Lower lobe of right lung (tissue), 2 donors: ENCODE results near the gene SLC16A13. TPM values are rescaled to one million over a fixed set of nuclear protein-coding genes. Genes with fewer than 3 reads are reported as not detected.

Source experiments
- ATAC-seq, 2 donors: fragments of 200-7000 bp; cut with Tn5 transposase; one replicate each; pipeline ENCODE4 v1.9.1; 2020 to 2022; ENCODE audit warnings: mild to moderate bottlenecking in 2 of 2, moderate library complexity in 2 of 2
- DNase-seq: peaks from one replicate; pipeline ENCODE4 v3.0.0-alpha.2; 2020
- H3K27ac ChIP-seq: fragments of 200-600 bp; one replicate; pipeline ENCODE4 v1.8.0; 2022
- H3K27me3 ChIP-seq: fragments of 200-600 bp; one replicate; pipeline ENCODE4 v1.8.0; 2022; ENCODE audit warnings: low read depth
- H3K36me3 ChIP-seq: fragments of 200-600 bp; one replicate; pipeline ENCODE4 v1.8.0; 2022; ENCODE audit warnings: mild to moderate bottlenecking
- H3K4me1 ChIP-seq: fragments of 200-600 bp; one replicate; pipeline ENCODE4 v1.8.0; 2022
- H3K4me3 ChIP-seq: fragments of 200-600 bp; one replicate; pipeline ENCODE4 v1.8.0; 2022; ENCODE audit warnings: mild to moderate bottlenecking
- H3K9me3 ChIP-seq: fragments of 200-600 bp; one replicate; pipeline ENCODE4 v1.8.0; 2022
- intact Hi-C: fragments of 100-400 bp; cut with DNase I; formaldehyde crosslinking; loops from one replicate; pipeline ENCODE4 v1.11.0; 2022
- total RNA-seq: library from RNA; stranded (reverse); fragmentation: NEBNext Ultra II Directional; extraction: Animal tissue kit (Norgen Biotek cat#: 25700); gene quantifications from one replicate; pipeline ENCODE4 v1.2.1, GENCODE V29; 2021
- TF ChIP-seq, protein P1 (sequence below): fragments of 200-600 bp; IDR thresholded peaks from one replicate; pipeline ENCODE4 v1.8.0; 2022; ENCODE audit warnings: antibody characterized with exemption, mild to moderate bottlenecking
- donor health status: DM: no; HTN: yes; CAD: no; lungs with severe emphysema.

The SLC16A13 gene
- total RNA-seq, 1 donor from 2014 or later, result 9.9 TPM

DNA sequence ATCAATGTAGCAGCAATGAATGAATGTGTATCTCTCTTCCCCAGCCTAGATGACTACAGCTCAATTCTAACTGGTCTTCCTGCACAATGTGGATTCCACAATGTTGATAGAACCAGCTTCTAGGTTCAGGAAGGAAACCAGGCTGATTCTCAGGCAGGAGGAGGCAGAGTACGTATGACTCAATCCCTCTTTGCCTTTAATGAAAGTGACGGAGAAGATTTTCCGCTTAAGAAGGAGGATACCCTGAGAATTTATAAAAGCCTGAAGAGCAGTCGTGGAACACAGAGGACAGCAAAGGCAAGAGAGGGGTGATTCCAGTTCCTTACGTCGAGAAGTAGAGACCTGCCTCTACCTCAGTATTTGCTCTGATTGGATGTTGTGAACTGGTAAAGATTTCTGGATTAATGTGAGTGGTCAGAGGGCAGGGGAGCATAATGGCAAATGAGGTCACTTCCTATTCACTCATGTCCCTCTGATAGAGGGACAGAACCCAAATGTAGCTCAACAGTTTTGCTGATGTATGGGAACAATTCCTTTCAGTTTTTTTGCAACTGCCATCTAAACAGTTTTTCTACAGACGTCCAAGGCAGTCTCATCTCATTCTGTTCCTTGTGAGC lies 23.1 kb downstream of the SLC16A13 start:
- Histone ChIP-seq H3K4me3 (no peak overlapping the region), H3K4me1 (no peaks in the 10 kb centered on the region), H3K27me3 (peaks cover 3% of the 10 kb centered on the region), H3K27ac (no peak overlapping the region), H3K36me3 (no peaks in the 10 kb centered on the region), H3K9me3 (no peaks in the 10 kb centered on the region)
- TF ChIP-seq, protein P1, sequence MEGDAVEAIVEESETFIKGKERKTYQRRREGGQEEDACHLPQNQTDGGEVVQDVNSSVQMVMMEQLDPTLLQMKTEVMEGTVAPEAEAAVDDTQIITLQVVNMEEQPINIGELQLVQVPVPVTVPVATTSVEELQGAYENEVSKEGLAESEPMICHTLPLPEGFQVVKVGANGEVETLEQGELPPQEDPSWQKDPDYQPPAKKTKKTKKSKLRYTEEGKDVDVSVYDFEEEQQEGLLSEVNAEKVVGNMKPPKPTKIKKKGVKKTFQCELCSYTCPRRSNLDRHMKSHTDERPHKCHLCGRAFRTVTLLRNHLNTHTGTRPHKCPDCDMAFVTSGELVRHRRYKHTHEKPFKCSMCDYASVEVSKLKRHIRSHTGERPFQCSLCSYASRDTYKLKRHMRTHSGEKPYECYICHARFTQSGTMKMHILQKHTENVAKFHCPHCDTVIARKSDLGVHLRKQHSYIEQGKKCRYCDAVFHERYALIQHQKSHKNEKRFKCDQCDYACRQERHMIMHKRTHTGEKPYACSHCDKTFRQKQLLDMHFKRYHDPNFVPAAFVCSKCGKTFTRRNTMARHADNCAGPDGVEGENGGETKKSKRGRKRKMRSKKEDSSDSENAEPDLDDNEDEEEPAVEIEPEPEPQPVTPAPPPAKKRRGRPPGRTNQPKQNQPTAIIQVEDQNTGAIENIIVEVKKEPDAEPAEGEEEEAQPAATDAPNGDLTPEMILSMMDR, result no peak
- DNase-seq, result no peak
- ATAC-seq, result no peak
- intact Hi-C loops, result no loop called here

DNA sequence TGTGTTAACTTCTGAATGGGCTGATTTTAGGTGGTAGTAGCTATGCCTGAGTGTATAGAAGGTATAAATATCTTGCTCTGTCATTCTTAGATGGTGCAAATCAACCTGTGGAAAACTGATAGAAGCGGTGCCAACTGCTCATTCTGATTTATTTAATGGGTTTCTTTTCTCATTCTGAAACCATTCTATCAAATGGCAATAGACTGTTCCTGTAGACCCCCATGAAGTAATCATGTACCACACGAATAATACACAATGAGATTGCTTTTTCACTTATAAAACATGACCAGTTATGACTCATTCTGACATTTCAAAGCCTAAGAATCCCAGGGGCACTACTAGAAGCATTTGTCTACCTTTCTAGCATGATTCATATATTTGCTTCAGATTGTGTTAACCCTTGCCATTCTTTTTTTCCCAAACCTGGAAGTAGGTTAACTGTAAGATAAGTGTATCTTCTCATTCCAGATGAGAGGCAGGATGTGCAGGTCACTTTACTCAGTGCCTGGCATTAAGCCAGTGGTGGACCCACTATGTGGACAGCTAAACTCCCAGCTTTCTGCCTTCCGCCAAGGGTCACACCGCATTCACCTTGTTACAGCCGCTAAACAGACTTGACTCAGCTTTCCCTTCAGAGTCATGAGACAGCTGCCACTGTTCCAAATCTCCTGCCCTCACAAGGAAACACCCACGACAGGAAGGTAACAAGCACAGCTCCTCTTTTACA lies 24.5 kb downstream of the SLC16A13 start:
- TF ChIP-seq, protein P1, result no peak
- no peaks in the 10 kb centered on the region for H3K9me3 ChIP-seq
- no peak overlapping the region for H3K27ac ChIP-seq
- H3K4me3 ChIP-seq, result no peak overlapping the region
- intact Hi-C loops, result no loop called here
- DNase-seq (no peak), ATAC-seq (no peak)
- H3K27me3 ChIP-seq, result peaks cover 3% of the 10 kb centered on the region
- no peaks in the 10 kb centered on the region for H3K4me1 ChIP-seq
- no peaks in the 10 kb centered on the region for H3K36me3 ChIP-seq

DNA sequence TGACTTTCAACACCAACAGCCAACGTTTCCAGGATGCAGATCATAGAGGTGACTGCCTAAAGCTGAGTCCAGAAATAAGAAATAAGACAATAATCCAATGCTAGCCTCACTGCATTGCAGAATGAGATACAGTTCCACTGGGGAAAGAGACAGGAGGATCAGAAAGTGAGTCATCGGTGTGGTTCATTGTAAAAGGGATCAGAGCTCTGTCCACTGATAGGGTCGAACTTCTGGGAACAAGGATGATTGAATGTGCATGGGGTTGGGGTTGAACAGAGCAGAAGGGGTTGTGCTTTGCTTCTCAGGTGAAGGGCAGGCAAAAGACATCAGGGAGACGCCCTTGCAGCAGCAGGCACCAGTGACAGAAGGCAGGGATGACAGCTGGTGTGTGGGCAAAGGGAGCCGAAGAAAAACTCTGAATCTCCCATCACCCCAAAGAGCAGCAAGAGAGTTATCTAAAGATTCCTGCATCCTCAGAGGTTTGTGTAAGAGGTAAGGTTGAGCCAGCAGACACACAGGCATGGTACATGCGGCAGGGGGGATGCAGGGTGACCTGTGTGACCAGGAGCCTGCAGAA lies 27.8 kb downstream of the SLC16A13 start:
- TF ChIP-seq, protein P1, result no peak
- H3K27ac ChIP-seq, result no peak overlapping the region

DNA sequence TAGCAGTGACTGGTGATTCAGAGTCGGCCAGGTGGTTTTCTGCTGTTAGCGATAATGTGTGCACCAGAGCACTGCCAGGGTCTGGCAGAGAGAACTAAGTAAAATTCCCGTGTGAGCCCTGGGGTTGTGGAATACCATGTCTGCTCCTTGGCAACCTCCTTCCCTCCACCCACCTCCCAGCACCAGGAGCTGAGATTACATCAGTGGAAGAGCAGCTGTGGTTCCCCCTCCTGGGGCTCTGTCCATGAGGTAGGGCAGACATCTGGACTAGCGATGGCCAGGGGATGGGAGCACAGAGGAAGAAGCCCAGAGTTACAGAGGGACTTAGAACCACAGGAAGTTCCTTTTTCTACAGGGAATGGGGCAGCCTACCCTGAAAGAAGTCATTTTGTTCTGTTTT lies 28.4 kb downstream of the SLC16A13 start:
- no peaks in the 10 kb centered on the region for H3K4me1 ChIP-seq
- no peaks in the 10 kb centered on the region for H3K27me3 ChIP-seq
- H3K9me3 ChIP-seq, result peaks cover 5% of the 10 kb centered on the region
- no peaks in the 10 kb centered on the region for H3K36me3 ChIP-seq
- ATAC-seq (no peak), DNase-seq (no peak)
- intact Hi-C loops, result no loop called here
- TF ChIP-seq, protein P1, result no peak
- no peak overlapping the region for H3K4me3 ChIP-seq
- no peak overlapping the region for H3K27ac ChIP-seq

More for the DNA sequence above, 27.8 kb downstream of the SLC16A13 start:
- ATAC-seq, result no peak
- no peak for DNase-seq
- H3K9me3 ChIP-seq, result peaks cover 5% of the 10 kb centered on the region
- no peaks in the 10 kb centered on the region for H3K36me3 ChIP-seq
- no peaks in the 10 kb centered on the region for H3K4me1 ChIP-seq
- no peak overlapping the region for H3K4me3 ChIP-seq
- intact Hi-C loops, result no loop called here
- no peaks in the 10 kb centered on the region for H3K27me3 ChIP-seq

DNA sequence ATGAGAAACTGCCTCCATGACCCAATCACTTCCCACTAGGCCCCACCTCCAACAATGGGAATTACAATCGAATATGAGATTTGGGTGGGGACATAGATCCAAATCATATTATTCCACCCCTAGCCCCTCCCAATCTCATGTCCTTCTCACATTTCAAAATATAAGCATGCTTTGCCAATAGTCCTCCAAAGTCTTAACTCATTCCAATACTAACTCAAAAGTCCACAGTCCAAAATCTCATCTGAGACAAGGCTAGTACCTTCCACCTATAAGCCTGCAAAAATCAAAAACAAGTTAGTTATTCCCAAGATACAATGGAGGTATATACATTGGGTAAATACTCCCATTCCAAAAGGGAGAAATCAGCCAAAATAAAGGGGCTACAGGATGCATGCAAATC lies 31.4 kb downstream of the SLC16A13 start:
- TF ChIP-seq, protein P1, result no peak
- intact Hi-C loops, result no loop called here
- H3K9me3 ChIP-seq, result peaks cover 5% of the 10 kb centered on the region
- H3K27ac ChIP-seq, result no peak overlapping the region
- no peak for DNase-seq
- no peak for ATAC-seq
- H3K4me1 ChIP-seq, result no peaks in the 10 kb centered on the region
- no peak overlapping the region for H3K4me3 ChIP-seq
- no peaks in the 10 kb centered on the region for H3K27me3 ChIP-seq
- no peaks in the 10 kb centered on the region for H3K36me3 ChIP-seq
